Breast epithelium (tissue), 3 donors: ENCODE measurements around the gene BRIX1.

Experiments
- CTCF ChIP-seq, 3 donors: fragments of 450-650 bp; IDR thresholded peaks; one replicate each; pipeline ENCODE4 v1.5.1; 2016 to 2017; ENCODE audit warnings: antibody characterized with exemption in 3 of 3, mild to moderate bottlenecking in 3 of 3, moderate library complexity in 3 of 3
- POLR2A ChIP-seq: fragments of 450-650 bp; IDR thresholded peaks from one replicate; pipeline ENCODE4 v1.6.1; 2016; ENCODE audit warnings: antibody characterized with exemption, mild to moderate bottlenecking, moderate library complexity

- no peak for TF ChIP-seq POLR2A
- no peak for TF ChIP-seq CTCF (IDR thresholded peaks at IDR 0.05)
These were observed 26.4 kb downstream of the BRIX1 start for GRCh38 chr5:34941936-34942335.
